Colon (tissue), 2 donors: Measurements from ENCODE around the gene NANS.
"Not testable (repeated sequence)": the region's sequence is repeated elsewhere in the genome, so short reads cannot be mapped to it uniquely, and the experiment has no call there.

Source experiments
- FAIRE-seq: peaks from 2 replicates; lab custom pipeline; 2012; peaks lifted over from hg19 to GRCh38; lab: Jason Lieb, UNC
- donor health status: control.
- donor health status: control.

NANS gene

DNA sequence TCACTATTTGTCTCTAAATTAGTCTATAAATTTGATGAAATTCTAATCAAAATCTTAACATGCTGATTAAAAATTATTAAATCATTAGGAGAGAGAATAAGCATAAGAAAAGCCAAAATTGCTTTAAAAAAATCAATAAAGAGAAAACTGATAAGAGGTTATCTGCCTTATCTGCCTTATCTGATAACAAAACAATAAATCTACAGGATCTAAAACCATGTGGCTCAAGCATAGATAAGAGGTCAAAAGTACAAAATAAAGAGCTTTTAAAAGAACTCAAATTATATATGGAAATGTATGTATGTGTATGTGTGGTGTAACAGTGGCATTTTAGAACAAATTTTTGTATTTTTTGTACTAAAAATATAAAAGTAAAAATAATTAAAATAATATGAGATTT lies 43.9 kb downstream of the NANS start:
- FAIRE-seq: peak; percentile 66

DNA sequence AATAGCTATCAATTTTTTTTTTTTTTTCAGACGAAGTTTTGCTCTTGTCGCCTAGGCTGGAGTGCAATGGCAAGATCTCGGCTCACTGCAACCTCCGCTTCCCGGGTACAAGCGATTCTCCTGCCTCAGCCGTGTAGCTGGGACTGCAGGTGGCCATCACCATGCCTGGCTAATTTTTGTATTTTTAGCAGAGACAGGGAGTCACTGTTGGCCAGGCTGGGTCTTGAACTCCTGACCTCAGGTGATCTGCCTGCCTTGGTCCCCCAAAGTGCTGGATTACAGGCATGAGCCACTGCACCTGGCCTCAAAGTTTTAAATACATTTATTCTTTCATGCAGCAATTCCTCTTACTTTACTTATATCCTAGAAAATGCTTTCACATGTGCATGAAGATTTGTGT lies 44.9 kb downstream of the NANS start:
- no peak for FAIRE-seq

DNA sequence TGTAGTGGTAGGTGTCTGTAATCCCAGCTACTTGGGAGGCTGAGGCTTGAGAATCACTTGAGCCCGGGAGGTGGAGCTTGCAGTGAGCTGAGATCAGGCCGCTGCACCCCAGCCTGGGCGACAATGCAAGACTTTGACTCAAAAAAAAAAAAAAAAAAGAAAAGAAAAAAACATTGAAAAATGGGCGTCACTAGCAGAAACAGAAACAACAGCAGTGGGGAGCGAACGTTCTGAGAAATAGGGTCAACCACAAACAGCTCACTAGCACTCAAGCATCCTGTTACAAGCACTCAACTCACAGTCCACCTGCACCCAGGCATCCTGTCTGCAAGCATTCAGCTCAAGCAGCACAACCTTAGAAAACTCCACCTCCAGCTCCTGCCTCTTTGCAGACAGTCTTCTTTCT lies 45.3 kb downstream of the NANS start:
- no peak for FAIRE-seq

DNA sequence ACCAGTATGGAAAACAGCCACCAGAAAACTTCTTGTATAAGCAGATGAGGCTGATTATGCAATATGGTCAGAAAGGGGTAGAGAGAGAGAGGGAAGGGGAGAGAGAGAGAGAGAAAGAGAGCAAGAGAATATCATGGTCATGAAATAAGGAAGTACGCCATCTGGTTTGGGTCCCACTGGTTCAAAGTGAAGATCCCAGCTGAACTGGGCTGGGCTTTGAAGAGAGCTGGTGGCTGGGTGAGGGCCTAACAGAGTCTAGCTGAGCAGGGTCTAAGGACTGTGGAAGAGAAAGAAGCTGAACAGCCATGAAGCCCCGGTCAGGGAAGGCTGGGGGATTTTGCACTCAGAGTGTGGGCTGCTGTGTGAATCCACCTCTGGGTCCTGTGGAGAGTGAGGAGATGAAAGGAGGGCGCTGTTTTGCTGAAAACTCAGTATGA lies 47.9 kb downstream of the NANS start:
- FAIRE-seq: no peak

DNA sequence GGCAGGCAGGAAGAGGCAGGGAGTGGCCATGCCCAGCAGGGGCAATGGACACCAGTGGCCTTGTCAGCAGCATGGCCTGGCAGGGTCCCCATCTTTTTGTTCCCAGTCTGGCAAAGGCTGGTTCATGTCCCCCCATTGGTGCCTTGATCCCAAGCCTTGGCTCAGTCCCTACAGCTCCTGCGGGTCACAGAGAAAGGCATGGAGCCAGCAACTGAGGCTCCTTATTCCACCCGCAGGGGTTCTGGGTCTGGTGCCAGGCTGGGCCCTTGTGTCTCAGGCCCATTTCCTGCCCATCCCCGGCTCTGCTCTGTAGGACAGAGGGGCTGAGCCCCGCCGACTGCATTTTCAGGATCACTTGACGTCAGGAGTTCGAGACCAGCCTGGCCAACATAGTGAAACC lies 48.5 kb downstream of the NANS start:
- FAIRE-seq: no peak

DNA sequence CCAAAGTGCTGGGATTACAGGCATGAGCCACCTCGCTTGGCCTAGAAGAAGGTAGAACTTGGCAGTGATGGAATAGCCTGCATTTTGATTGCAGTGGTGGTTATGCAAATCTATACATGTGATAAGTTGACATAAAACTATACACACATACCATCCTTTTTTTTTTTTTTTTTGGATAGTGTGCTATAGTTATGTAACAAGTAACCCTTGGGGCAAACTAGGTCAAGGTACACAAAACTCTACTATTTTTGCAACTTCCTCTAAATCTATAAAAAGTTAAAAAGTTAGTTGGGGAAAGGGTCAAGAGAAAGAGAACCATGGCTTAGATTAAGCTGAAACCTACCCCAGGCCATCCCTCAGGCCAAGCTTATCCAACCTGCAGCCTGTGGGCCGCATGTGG lies 51.4 kb downstream of the NANS start:
- FAIRE-seq: no peak

DNA sequence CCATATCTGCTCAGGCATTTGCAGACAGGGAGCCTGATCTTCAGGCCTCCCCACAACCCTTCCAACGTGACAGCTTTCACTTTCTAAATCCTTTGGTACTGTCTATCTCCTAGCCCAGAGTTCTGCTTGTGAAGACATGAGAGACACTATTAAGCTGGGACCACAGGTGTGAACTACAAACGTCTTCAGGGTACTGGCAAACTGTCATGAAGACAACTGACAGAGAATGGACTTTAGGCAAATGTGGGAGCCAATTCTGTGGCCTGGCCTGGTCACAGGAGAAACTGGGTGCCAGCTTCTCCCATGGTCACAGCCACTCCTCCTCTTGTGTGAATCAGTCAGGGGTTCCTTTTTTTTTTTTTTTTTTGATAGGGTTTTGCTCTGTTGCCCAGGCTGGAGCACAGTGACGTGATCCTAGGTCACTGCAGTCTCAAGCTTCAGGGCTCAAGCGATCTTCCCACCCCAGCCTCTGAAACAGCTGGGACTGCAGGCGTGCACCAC lies 52.0 kb downstream of the NANS start:
- no peak for FAIRE-seq

DNA sequence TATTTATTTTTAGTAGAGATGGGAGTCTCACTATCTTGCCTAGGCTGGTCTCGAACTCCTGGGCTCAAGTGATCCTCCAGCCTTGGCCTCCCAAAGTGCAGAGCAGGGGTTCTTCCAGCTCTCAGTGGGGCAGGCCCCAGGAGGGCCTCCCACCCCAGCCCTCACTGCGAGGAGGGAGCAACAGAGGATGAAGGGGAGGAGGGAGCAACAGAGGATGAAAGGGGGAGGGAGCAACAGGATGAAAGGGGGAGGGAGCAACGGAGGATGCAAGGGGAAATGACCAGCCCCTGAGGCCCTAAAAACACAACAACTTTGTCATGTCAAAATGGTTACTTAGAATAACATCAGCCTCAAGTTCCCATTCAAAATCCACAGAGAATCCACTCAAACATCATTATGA lies 52.5 kb downstream of the NANS start:
- FAIRE-seq: no peak

DNA sequence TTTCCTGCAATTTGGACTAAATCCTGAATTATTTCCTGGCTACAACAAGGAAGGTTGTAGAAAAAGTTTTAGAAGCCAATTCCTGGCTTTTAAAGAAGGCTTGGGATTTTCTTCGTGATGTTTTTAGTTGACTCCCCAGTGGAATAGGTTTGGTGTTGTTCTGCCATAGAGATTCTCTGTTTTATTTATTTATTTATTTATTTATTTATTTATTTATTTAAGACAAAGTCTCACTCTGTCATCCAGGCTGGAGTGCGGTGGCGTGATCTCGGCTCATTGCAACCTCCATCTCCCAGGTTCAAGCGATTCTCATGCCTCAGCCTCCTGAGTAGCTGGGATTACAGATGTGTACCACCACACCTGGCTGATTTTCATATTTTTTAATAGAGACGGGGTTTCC lies 60.6 kb downstream of the NANS start:
- not testable (repeated sequence) for FAIRE-seq

DNA sequence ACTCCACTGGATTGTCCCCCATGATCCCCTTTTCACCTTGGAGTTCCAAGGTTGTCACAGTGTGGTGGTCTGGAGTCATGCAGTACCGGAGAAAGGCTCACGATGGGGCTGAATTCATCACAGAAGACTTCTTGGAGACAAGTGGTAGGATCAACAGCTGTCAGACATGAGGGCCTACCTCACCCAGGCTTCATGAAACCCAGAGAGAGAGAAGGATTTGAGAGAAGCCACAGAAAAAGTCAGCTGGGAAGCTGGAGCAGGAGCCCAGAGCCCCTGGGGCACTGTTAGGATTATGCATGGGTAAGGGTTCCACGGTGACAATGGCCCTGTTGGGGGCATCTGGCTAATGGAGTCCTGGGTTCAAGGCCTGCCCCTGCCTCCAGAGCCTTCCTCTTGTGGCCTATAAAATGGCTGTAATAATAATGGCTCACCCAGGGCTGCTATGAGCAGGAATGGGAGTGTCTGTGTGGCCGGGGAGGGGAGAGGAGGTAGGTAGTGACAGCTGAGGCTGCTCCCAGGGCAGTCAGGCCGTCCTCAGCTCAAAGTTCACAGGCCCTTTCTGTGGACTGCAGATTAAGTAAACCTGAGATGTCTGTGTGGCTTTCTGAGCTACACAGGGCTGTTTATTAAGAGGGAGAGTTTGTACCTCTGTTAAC lies 61.6 kb downstream of the NANS start:
- no peak for FAIRE-seq

DNA sequence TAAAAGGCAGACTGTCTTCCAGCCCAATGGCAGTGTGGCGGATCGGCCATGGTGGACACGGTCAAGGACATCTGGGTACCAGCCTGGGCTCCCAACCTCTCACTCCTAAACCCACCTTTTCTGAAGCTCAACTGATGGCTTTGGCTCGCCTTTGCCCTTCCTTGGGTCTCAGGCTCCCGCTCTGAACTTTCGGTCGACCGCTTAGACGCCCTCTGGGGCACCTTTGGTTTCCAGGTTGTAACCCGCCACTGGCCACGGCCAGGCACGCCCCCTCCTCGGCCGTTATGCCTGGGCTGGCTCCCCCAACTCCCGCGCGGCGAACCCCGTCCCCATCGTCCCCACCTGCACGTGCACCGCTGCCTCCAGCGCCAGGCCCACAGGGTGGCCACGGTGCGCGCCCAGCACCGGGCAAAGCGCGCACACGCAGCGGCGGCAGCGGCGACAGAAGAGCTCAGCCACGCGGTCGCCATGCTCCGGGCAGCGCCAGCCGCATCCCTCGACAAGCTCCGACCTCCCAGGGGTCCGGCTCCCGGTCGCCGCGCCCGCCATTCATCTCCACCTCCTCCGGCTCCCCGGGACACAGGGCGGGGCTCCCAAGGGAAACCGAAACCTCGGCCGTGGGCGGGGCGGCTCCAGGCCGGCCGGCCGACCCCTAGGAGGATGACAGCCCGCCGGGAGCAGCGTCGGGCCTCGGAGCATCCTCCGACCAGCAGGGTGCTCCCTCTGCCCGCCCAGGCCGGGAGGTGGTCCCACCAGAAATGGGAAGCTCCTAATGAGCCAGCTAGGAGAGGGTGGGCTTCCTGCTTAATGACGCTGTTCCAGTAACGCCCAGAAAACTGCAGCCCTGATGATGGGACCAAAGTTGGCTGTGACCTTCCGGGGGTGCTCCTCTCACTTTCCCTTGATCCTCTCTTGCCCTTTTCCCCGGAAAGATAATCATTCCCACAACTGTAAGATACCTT lies 62.4 kb downstream of the NANS start, which contains the start of gene TRIM14:
TSS of gene TRIM14 (minus strand) at position 583 of the 962 bp plus-strand sequence. CDS start at position 549, 34 bp downstream.
- FAIRE-seq: no peak

DNA sequence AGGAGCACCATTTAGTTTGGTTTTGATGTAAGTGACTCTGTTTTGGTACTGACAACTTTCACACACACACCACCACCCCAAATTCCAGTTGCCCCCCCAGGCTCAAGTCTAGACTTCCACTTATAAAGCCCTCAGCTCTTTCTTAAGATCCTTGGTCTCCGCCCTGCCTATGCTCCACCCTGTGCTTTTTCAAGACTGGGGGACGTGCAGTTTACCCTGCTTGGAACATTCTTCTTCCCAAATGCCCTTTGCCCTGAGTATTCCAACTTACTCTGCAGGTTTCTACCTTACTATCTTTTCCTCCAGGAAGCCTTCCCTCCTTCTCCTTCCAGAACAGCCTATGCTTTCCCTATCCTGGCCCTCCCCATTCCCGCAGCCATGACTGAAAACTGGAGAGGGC lies 63.9 kb downstream of the NANS start:
- no peak for FAIRE-seq

DNA sequence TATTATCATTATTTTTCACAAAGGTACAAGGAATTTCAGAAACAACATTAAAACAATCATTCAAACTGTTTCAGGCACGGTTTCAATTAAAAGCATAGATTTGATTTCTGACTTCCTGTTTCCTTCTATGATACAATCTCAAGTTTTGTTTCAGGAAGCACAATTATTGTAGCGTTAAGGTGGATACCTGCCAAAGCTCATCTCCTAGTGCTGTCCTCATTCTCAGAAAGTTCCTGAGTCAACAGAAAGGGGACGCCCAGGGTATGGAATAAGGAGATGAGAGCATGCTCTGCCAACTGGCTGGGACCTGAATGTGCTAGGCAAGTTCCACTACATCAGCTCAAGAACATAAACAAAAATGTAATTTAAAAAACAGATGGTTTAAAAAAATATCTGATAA lies 64.5 kb downstream of the NANS start:
- no peak for FAIRE-seq

DNA sequence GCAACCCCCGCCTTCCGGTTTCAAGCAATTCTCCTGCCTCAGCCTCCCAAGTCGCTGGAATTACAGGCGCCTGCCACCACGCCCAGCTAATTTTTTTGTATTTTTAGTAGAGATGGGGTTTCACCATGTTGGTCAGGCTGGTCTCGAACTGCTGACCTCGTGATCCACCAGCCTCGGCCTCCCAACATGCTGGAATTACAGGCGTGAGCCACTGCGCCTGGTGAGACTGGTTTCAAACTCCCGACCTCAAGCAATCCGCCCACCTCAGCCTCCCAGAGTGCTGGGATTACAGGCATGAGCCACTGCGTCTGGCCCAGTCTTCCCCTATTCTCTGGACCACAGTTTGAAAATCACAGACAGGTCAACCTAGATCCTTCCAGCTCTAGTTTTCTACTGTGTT lies 67.6 kb downstream of the NANS start:
- not testable (repeated sequence) for FAIRE-seq

DNA sequence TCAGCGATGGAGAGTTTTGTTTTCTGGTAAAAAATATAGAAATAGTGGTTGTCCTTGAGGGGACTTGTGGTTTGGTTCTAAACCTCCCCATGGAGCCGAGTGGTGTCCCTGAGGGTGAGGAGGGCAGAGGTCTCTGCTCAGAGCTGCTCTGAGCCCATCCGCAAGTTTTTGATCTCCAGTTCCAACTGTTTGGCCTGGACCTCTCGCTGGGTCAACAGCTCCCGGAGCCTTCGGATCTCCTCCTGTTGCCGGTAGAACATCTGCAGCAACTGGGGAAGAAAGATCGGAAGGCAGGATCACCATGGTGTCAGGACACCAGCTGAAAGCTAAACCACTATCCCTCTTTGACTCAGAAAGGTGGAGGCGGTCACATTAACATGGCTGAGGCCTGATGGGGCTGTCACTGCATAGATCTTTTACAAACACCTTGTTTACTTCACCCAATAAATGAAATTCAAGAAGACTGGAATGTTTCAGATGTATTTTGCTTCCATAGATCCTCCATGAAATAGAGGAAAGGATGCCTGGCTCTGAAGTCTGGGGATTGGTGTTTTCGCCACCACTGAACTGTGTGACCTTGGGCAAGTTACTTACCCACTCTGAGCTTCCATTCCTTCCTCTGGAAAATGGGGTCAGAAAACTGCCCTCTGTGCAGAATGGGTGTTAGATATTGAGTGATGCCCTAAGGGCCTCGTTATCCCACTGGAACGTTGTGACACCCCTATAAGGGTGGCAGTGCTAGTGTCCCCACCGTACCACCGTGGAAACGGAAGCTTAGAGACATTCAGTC lies 68.3 kb downstream of the NANS start:
- no peak for FAIRE-seq

DNA sequence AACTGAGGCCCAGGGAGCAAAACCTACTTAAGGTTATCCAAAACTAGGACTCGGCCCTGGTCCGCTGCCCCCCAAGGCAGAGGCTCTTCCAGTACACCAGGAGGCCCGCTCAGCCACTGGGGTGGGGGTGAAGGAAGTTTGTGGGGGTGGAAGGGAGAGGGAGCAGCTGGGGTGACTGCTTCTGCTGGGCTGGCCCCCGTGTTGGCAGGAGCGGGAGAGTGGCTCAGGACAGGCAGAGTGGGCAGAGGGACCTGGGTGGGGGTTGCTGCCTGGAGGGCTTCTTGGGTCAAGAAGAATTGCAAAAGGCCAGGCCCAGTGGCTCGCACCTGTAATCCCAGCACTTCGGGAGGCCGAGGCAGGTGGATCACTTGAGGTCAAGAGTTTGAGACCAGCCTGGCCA lies 70.7 kb downstream of the NANS start:
- FAIRE-seq: no peak

DNA sequence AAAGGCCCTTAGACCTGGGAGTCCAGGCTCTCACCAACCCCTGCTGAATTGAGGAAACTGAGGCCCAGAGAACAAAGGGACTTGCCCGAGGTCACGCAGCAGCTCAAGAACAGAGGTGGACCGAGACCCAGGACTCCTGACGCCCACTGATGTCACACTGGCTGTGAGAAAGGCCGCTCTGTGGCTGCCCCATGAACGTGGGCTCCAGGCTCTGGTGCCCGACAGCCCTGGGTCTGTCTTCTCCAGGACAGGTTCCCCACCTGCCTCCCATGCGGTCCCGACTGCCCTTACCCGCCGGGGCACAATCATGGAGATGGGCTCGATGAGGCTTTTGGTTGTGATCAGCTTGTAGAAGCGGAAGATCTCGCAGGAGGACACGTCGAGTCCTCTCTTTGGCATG lies 71.8 kb downstream of the NANS start:
- FAIRE-seq: no peak

DNA sequence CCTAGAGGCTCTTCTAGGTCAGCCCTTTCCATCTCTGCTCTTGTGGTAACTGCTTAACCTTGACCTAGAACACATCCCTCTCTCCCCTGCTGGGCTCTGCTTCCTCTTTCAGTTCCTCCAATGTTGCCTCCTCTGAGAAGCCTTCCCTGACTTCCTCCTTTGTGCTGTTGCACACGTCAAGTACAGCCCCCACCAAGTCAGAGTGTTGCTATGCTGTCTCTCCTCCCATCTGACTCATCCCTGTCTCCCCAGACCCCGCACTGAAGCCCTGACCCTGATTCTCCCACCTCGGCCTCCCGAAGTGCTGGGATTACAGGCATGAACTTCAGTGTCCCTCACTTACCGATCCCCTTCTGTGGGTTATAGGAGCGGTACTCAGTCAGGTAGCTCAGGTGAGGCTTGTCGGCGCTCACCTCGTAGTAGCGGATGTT lies 72.9 kb downstream of the NANS start:
- no peak for FAIRE-seq

DNA sequence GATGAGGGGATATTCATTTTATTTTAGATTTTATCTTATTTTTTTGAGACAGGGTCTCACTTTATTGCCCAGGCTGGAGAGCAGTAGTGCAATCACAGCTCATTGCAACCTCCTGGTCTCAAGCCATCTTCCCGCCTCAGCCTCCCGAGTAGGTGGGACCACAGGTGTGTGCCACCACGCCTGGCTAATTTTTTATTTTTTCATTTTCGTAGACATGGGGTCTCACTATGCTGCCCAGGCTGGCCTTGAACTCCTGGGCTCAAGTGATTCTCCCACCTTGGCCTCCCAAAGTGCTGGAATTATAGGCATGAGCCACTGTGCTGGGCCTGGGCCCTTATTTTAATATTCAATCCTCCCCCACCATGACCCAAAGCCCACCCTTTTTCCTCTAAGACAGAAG lies 73.5 kb downstream of the NANS start:
- not testable (repeated sequence) for FAIRE-seq

DNA sequence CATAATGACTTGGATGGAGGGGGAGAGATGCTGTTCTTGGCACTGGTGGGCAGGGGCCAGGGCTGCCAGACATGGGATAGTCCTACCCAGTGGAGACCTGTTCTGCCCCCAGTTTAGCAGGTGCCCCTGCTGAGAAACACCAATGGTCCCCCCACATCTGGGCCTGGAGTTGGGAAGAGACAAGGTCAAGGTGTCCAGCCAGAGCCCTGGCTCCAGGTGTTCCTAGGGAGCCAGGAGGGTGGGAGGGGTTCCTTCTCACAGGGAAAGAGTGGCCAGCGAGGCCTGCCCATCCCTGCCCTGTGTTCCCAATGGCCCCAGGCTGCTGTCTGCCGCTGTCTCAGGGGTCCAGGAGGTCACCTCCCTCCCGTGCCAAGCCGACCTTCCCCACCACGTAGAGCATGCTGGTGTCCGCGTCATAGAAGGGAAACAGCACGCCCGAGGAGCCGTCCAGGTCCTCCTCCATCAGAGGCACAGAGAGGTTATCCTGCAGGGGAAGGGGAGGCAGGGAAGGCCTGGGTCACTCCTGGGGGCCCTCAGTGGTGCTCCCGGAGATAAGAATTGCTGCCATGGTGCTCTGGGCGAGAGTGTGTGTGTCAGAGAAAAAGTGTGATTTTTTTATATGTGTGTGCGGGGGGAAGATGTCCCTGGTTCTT lies 74.2 kb downstream of the NANS start:
- no peak for FAIRE-seq

DNA sequence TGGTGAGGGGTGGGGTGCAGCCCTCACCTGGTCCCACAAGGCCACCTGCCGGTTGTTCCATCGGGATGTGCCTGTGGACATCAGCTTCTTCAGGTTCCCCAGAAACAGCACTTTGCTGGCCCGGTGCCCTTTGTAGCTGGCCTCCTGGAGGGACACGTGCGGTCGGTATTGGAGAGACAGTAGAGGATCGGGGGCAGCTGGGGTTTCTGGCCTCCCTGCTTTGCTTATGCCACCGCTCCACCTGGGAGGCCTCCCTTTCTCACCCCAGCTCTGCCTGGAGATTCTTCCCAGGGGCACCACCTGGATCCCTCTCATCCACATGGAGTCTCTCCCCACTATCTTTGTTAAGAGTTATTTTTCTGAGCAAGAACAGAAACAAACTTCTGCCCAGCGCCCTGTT lies 75.6 kb downstream of the NANS start:
- no peak for FAIRE-seq
